A549 (cell line): ENCODE data around the gene EML4. TPM values are rescaled to one million over a fixed set of nuclear protein-coding genes. Genes with fewer than 3 reads are reported as not detected.

Experiments
- ATAC-seq, 2 experiments: fragments of 200-7000 bp in 1 of 2; fragments of >200 bp in 1 of 2; cut with Nextera tagmentation in 1 of 2; cut with Tn5 transposase in 1 of 2; 3 replicates each; pipeline versions ENCODE4 v1.8.0 to v1.9.1; 2018 to 2020; ENCODE audit warnings: mild to moderate bottlenecking in 1 of 2, moderate library complexity in 1 of 2
- CTCF ChIA-PET: fragments of 300-600 bp; sonication (Branson Sonifier 250); formaldehyde crosslinking; extraction: SDS; loops from one replicate; lab custom pipeline; 2021; ENCODE audit warnings: antibody characterized with exemption, inconsistent platforms; lab: Yijun Ruan, JAX
- POLR2A ChIA-PET: fragments of 350-600 bp; formaldehyde crosslinking; extraction: SDS; loops from one replicate; lab custom pipeline; 2021; ENCODE audit warnings: antibody characterized with exemption, inconsistent platforms; lab: Yijun Ruan, JAX
- DNase-seq, 2 experiments: peaks; one replicate each; pipeline versions ENCODE4 v3.0.0 to v3.0.0-alpha.2; 2011 to 2016; ENCODE audit warnings: low read depth in 1 of 2, low spot score in 1 of 2
- FAIRE-seq: peaks from 2 replicates; lab custom pipeline; 2011; peaks lifted over from hg19 to GRCh38; lab: Jason Lieb, UNC
- H3K27ac ChIP-seq, 2 experiments: fragments of >200 bp; sonication (Bioruptor Twin); formaldehyde crosslinking; 3 replicates each; pipeline ENCODE4 v1.5.1; 2016 to 2017
- H3K4me1 ChIP-seq: fragments of >200 bp; sonication (Bioruptor Twin); formaldehyde crosslinking; 3 replicates; pipeline ENCODE4 v1.6.1; 2016
- H3K4me2 ChIP-seq: fragments of >200 bp; sonication (Bioruptor Twin); formaldehyde crosslinking; 3 replicates; pipeline ENCODE4 v1.6.1; 2016
- H3K4me3 ChIP-seq: fragments of >200 bp; sonication (Bioruptor Twin); formaldehyde crosslinking; 3 replicates; pipeline ENCODE4 v1.5.1; 2016
- H3K9me3 ChIP-seq: fragments of >200 bp; sonication (Bioruptor Twin); formaldehyde crosslinking; 3 replicates; pipeline ENCODE4 v1.6.1; 2016
- BCL3 ChIP-seq: fragments of >200 bp; sonication (Bioruptor Twin); formaldehyde crosslinking; IDR thresholded peaks from 3 replicates; pipeline ENCODE4 v1.6.1; 2016
- CTCF ChIP-seq: fragments of >200 bp; sonication (Bioruptor Twin); formaldehyde crosslinking; IDR thresholded peaks from 3 replicates; pipeline ENCODE4 v1.5.1; 2016
- E2F6 ChIP-seq: IDR thresholded peaks from 2 replicates; pipeline ENCODE4 v1.6.1; 2012; ENCODE audit warnings: low read depth, borderline replicate concordance
- ELK1 ChIP-seq: fragments of 150-350 bp; IDR thresholded peaks from 2 replicates; pipeline ENCODE4 v1.6.1; 2014; ENCODE audit warnings: low read depth, mild to moderate bottlenecking, low read length
- EP300 ChIP-seq, 2 experiments: fragments of >200 bp; sonication (Bioruptor Twin); formaldehyde crosslinking; IDR thresholded peaks; 2 replicates in 1 of 2; 3 replicates in 1 of 2; pipeline ENCODE4 v1.6.1; 2016 to 2017
- FOXS1 ChIP-seq: fragments of 250-450 bp; sonication (Bioruptor Pico); IDR thresholded peaks from 2 replicates; pipeline ENCODE4 v1.5.0; 2020; ENCODE audit warnings: mild to moderate bottlenecking, moderate library complexity
- HDAC2 ChIP-seq: fragments of 200-600 bp; sonication (generic); IDR thresholded peaks from 2 replicates; pipeline ENCODE4 v1.6.1; 2016
- JUNB ChIP-seq: fragments of >200 bp; sonication (Bioruptor Twin); formaldehyde crosslinking; IDR thresholded peaks from 2 replicates; pipeline ENCODE4 v1.6.1; 2016
- MYC ChIP-seq: IDR thresholded peaks from 2 replicates; pipeline ENCODE4 v1.6.1; 2012; ENCODE audit warnings: mild to moderate bottlenecking, inconsistent platforms, low read length, improper control_type of control experiment, borderline replicate concordance
- NFE2L2 ChIP-seq: fragments of 150-350 bp; conservative IDR thresholded peaks from 2 replicates; pipeline ENCODE4 v1.6.1; 2014; ENCODE audit warnings: low read length
- RCOR1 ChIP-seq: fragments of 150-350 bp; IDR thresholded peaks from 2 replicates; pipeline ENCODE4 v1.6.1; 2014; ENCODE audit warnings: antibody characterized with exemption, low read length, low read depth
- RFX5 ChIP-seq: fragments of 450-650 bp; IDR thresholded peaks from 2 replicates; pipeline ENCODE4 v1.7.1; 2014; ENCODE audit warnings: antibody characterized with exemption, mild to moderate bottlenecking, moderate library complexity
- RNF2 ChIP-seq: fragments of 200-600 bp; sonication (generic); IDR thresholded peaks from 2 replicates; pipeline ENCODE4 v1.6.1; 2016; ENCODE audit warnings: low read depth, mild to moderate bottlenecking, antibody characterized with exemption, moderate library complexity, borderline replicate concordance
- TP53 ChIP-seq: fragments of 250-450 bp; sonication (Bioruptor Pico); IDR thresholded peaks from 2 replicates; pipeline ENCODE4 v1.5.0; 2021; ENCODE audit warnings: mild to moderate bottlenecking, moderate library complexity
- USF2 ChIP-seq: fragments of 450-650 bp; IDR thresholded peaks from 2 replicates; pipeline ENCODE4 v1.6.1; 2014; ENCODE audit warnings: antibody characterized with exemption
- ZC3H11A ChIP-seq: fragments of 450-650 bp; IDR thresholded peaks from 2 replicates; pipeline ENCODE4 v1.6.1; 2014; ENCODE audit warnings: antibody characterized with exemption, mild to moderate bottlenecking
- WGBS: methylation state at CpG from one replicate; pipeline ENCODE4 v1.1.6; 2017; ENCODE audit errors: missing lambda C conversion rate; 5-methylcytosine and 5-hydroxymethylcytosine counted together
- polyA plus RNA-seq, 4 experiments: library from polyadenylated mRNA; depleted of rRNA in 3 of 4; stranded (reverse); fragments of >200 nt; fragmentation: RNase III in 1 of 4; extraction: RNeasy Plus Mini Kit Qiagen cat#74134 plus additional on column Dnase treatment in 1 of 4; gene quantifications; 2 replicates in 3 of 4; 3 replicates in 1 of 4; pipeline ENCODE4 v1.2.3, GENCODE V29; 2011 to 2017

EML4 gene
- polyA plus RNA-seq, 2 of the 4 experiments (the other 2 are of a cell fraction): 34.6 to 130 TPM

- ChIA-PET CTCF (interaction anchor here (0.7 to 5.0 kb wide), 6 partner anchors 11 to 274 kb away, joined by 3 to 19 read pairs (median 6); no protein-coding TSS in a partner anchor), POLR2A (interaction anchor here (0.7 to 0.9 kb wide), 2 partner anchors 10 to 113 kb away, joined by 3 read pairs; no protein-coding TSS in a partner anchor)
- WGBS: 40% methylated on average over 5 of the region's 5 CpGs
- ATAC-seq (peak in 1 of 2 experiments; percentile 10; a peak in 3 of 6 replicates), FAIRE-seq (no peak)
- Histone ChIP-seq H3K4me1 (peaks cover 58% of the 10 kb centered on the region), H3K27ac (peak overlapping the region; percentile 1 to 51; a peak in 4 of 6 replicates)
- TF ChIP-seq USF2 (no peak), EP300 (IDR thresholded peaks at IDR 0.05) (no peak), FOXS1 (no peak), HDAC2 (no peak), BCL3 (no peak), RCOR1 (no peak), ELK1 (no peak), RFX5 (no peak), MYC (no peak), JUNB (no peak), RNF2 (no peak), NFE2L2 (no peak), CTCF (no peak), ZC3H11A (no peak), TP53 (CRISPR knock-in tag) (no peak)
- TF ChIP-seq, all 56 proteins: peak for 0
- Histone ChIP-seq H3K9me3 (no peaks in the 10 kb centered on the region), H3K4me3 (no peak overlapping the region), H3K4me2 (peak overlapping the region; percentile 30)
- no peak for DNase-seq
Measured at GRCh38 chr2:42127425-42128424, 41.4 kb upstream of the EML4 start.

- no peak for FAIRE-seq
- no peaks in the 10 kb centered on the region for H3K9me3 ChIP-seq
- no peak for DNase-seq
- H3K4me2 ChIP-seq: no peak overlapping the region
- H3K27ac ChIP-seq: peak overlapping the region in 1 of 2 experiments; percentile 51; a peak in 3 of 6 replicates
- CTCF ChIA-PET: interaction anchor here (0.7 to 5.0 kb wide), 6 partner anchors 10 to 275 kb away, joined by 3 to 19 read pairs (median 5); no protein-coding TSS in a partner anchor
- 70% methylated on average over 7 of the region's 7 CpGs for WGBS
- no peak for ATAC-seq
- POLR2A ChIA-PET: no interaction called here
- H3K4me1 ChIP-seq: peaks cover 62% of the 10 kb centered on the region
- no peak overlapping the region for H3K4me3 ChIP-seq
- TF ChIP-seq E2F6: no peak
Measured at GRCh38 chr2:42128721-42129486, 40.2 kb upstream of the EML4 start.
